ENCODE measurements around the gene CARMIL1.

GRCh38 chr6:25296217-25296905, 17.2 kb downstream of the CARMIL1 start:
- TF ChIP-seq CTCF (IDR thresholded peaks at IDR 0.05 in 2 of 3, conservative IDR thresholded peaks at IDR 0.05 in 1 of 3; ENCODE audit: control insufficient read depth in 2 of 3, extremely low read depth in 1 of 3, insufficient read depth in 1 of 3, low read depth in 3 of 3, low read length in 3 of 3) (no peak), EED (IDR thresholded peaks at IDR 0.05; ENCODE audit: low read depth) (no peak), YY1 (IDR thresholded peaks at IDR 0.05; ENCODE audit: low read depth, low read length) (no peak), NKRF (conservative IDR thresholded peaks at IDR 0.05) (no peak), MXI1 (IDR thresholded peaks at IDR 0.05; ENCODE audit: low read depth, low read length) (no peak), TARDBP (IDR thresholded peaks at IDR 0.05; ENCODE audit: borderline replicate concordance) (no peak), POLR2A (IDR thresholded peaks at IDR 0.05; ENCODE audit: low read depth, low read length) (no peak), POLR2AphosphoS5 (IDR thresholded peaks at IDR 0.05; ENCODE audit: low read length) (no peak), TAF1 (IDR thresholded peaks at IDR 0.05; ENCODE audit: borderline replicate concordance, low read depth, low read length) (no peak), EP300 (IDR thresholded peaks at IDR 0.05; ENCODE audit: borderline replicate concordance in 1 of 2, control insufficient read depth in 1 of 2, low read depth in 2 of 2, low read length in 2 of 2) (no peak)
